Hepatocyte (in vitro differentiated cells): Measurements from ENCODE around the gene FCHSD2.

Experiments
- EZH2 ChIP-seq: fragments of 200-600 bp; sonication (generic); IDR thresholded peaks from 2 replicates; pipeline ENCODE4 v1.6.1; 2016; ENCODE audit warnings: antibody characterized with exemption, mild to moderate bottlenecking, borderline replicate concordance
- EZH2phosphoT487 ChIP-seq: fragments of 200-600 bp; sonication (generic); IDR thresholded peaks from one replicate; pipeline ENCODE4 v1.6.1; 2018; ENCODE audit warnings: antibody characterized with exemption, mild to moderate bottlenecking, low read depth, moderate library complexity; ENCODE audit not compliant: unreplicated experiment, severe bottlenecking
- TF ChIP-seq, protein P1 (sequence below): fragments of 200-600 bp; sonication (generic); IDR thresholded peaks from 2 replicates; pipeline ENCODE4 v1.5.1; 2016; ENCODE audit warnings: antibody characterized with exemption, mild to moderate bottlenecking; ENCODE audit not compliant: poor library complexity

DNA sequence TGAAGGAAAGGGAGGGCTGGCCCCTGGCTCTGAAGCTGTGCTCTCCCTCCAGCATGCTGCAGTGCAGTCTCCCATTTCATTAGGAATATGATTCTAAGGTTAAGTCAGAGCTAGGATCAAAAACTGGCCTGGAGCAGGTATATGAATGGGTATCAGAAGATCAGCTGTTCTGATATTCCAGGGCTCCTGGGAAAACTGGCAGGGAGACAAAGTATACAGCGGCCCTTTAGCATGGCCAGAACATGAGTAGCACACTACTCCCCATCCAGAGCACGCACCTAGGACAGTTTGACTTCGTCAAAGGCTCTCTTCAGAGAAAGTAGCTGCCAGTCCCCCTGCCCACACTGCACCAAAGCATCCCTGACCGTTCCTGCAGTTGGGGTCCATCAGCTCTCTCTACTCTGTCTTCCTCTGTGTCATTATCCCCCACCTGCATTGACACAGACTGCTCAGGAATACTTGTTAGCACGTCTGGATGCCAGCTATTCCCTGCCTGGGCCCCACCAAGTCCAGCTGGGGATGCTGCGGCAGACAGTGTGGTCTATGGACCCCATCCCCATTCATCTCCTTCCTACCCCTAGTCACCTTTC is 4.0 kb upstream of the FCHSD2 start:
- TF ChIP-seq, protein P1, sequence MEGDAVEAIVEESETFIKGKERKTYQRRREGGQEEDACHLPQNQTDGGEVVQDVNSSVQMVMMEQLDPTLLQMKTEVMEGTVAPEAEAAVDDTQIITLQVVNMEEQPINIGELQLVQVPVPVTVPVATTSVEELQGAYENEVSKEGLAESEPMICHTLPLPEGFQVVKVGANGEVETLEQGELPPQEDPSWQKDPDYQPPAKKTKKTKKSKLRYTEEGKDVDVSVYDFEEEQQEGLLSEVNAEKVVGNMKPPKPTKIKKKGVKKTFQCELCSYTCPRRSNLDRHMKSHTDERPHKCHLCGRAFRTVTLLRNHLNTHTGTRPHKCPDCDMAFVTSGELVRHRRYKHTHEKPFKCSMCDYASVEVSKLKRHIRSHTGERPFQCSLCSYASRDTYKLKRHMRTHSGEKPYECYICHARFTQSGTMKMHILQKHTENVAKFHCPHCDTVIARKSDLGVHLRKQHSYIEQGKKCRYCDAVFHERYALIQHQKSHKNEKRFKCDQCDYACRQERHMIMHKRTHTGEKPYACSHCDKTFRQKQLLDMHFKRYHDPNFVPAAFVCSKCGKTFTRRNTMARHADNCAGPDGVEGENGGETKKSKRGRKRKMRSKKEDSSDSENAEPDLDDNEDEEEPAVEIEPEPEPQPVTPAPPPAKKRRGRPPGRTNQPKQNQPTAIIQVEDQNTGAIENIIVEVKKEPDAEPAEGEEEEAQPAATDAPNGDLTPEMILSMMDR: no peak
- TF ChIP-seq EZH2phosphoT487: no peak
- TF ChIP-seq EZH2: no peak
